ENCODE measurements around the gene ARVCF. TPM values are rescaled to one million over a fixed set of nuclear protein-coding genes. Genes with fewer than 3 reads are reported as not detected.

ARVCF gene
- total and polyA plus RNA-seq, 9 of the 15 experiments (the other 6 are each of a cell fraction or from before 2014, with no cell fraction given), result 0.03 to 97.4 (median 15.6) TPM

- peak; percentile 40 for TF ChIP-seq CHD7 (IDR thresholded peaks at IDR 0.05; ENCODE audit: low read depth, low read length)
- TF ChIP-seq POLR2G (IDR thresholded peaks at IDR 0.05; ENCODE audit: low read depth, low read length), result 0 out of 2 replicates have a peak, but pooled peaks have one; percentile 17
- TF ChIP-seq YY1 (IDR thresholded peaks at IDR 0.05; ENCODE audit: borderline replicate concordance in 1 of 3, control insufficient read depth in 1 of 3, extremely low read depth in 1 of 3, insufficient read depth in 3 of 3, insufficient read length in 1 of 3, insufficient replicate concordance in 2 of 3, low read depth in 1 of 3, low read length in 2 of 3), result peak in 1 of 3 experiments; percentile 4
These were observed 48.1 kb upstream of the ARVCF start (continued) for GRCh38 chr22:20064545-20065262.

All from K562 (cell line).